Vagina (tissue), 2 donors: Measurements from ENCODE around the gene PDZD7. TPM values are rescaled to one million over a fixed set of nuclear protein-coding genes. Genes with fewer than 3 reads are reported as not detected.

Experiments
- DNase-seq, 2 donors: peaks; one replicate each; pipeline ENCODE4 v3.0.0-alpha.2; 2017; ENCODE audit errors: extremely low spot score in 2 of 2
- H3K27ac ChIP-seq: fragments of 200-600 bp; sonication (generic); one replicate; pipeline ENCODE4 v1.5.1; 2019
- H3K27me3 ChIP-seq: fragments of 200-600 bp; sonication (generic); one replicate; pipeline ENCODE4 v1.5.1; 2019
- H3K36me3 ChIP-seq, 2 donors: fragments of 200-600 bp; sonication (generic); one replicate each; pipeline ENCODE4 v1.5.1; 2017 to 2019
- H3K4me1 ChIP-seq: fragments of 200-600 bp; sonication (generic); one replicate; pipeline ENCODE4 v1.5.1; 2019
- H3K4me3 ChIP-seq, 2 donors: fragments of 200-600 bp; sonication (generic); 1 replicate in 1 of 2; 2 replicates in 1 of 2; pipeline ENCODE4 v1.5.1; 2016 to 2019
- H3K9me3 ChIP-seq: fragments of 200-600 bp; sonication (generic); one replicate; pipeline ENCODE4 v1.5.1; 2019
- CTCF ChIP-seq, 3 experiments: fragments of 450-650 bp in 2 of 3; fragments of 200-600 bp in 1 of 3; sonication (generic) in 1 of 3; IDR thresholded peaks; one replicate each; pipeline ENCODE4 v1.5.1; 2017 to 2019; ENCODE audit warnings: antibody characterized with exemption in 3 of 3, mild to moderate bottlenecking in 2 of 3, moderate library complexity in 2 of 3
- POLR2A ChIP-seq, 2 donors: fragments of 450-650 bp; IDR thresholded peaks; one replicate each; pipeline ENCODE4 v1.6.1; 2017; ENCODE audit warnings: antibody characterized with exemption in 2 of 2, mild to moderate bottlenecking in 2 of 2, moderate library complexity in 2 of 2
- POLR2AphosphoS5 ChIP-seq, 2 donors: sonication (generic); formaldehyde crosslinking; IDR thresholded peaks; one replicate each; pipeline ENCODE4 v1.9.0; 2017; ENCODE audit warnings: antibody characterized with exemption in 2 of 2, mild to moderate bottlenecking in 2 of 2, low read depth in 1 of 2; ENCODE audit not compliant: insufficient read depth in 1 of 2
- intact Hi-C: fragments of 100-400 bp; cut with DNase I; formaldehyde crosslinking; loops from one replicate; pipeline ENCODE4 v1.15.1; 2023
- total RNA-seq: library from RNA; depleted of rRNA; stranded (reverse); fragments of >200 nt; gene quantifications from one replicate; pipeline ENCODE4 v1.2.3, GENCODE V29; 2016

Gene PDZD7
- total RNA-seq, 1 donor from 2014 or later = 1.5 TPM

DNA sequence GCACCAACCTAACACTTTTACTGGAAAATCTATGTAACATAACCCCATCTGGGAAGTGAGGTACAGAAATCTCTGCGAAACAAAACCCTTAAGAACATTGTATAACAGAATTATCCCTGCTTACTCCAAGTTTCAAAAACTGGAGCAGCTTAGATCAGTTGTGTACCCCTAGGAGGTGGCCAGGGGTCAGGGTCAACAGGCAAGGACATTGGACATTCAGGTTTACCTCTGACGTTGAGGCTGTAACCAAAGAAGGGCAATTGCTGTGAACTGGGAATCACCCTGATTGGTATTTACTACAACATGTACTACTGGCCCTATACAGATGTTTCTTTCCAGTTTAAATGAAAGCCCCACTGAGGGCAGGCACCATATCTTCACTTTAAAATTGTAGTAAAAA is 13.2 kb upstream of the PDZD7 start:
- H3K27me3 ChIP-seq = no peaks in the 10 kb centered on the region
- no peaks in the 10 kb centered on the region for H3K9me3 ChIP-seq
- no peak overlapping the region for H3K27ac ChIP-seq
- H3K36me3 ChIP-seq = no peaks in the 10 kb centered on the region
- H3K4me3 ChIP-seq = no peak overlapping the region
- peaks cover 23% of the 10 kb centered on the region for H3K4me1 ChIP-seq
- intact Hi-C loops = no loop called here
- no peak for TF ChIP-seq POLR2AphosphoS5 (IDR thresholded peaks at IDR 0.05; ENCODE audit: insufficient read depth in 1 of 2, low read depth in 1 of 2)
- TF ChIP-seq CTCF (IDR thresholded peaks at IDR 0.05) = no peak
- no peak for TF ChIP-seq POLR2A (IDR thresholded peaks at IDR 0.05)
- no peak for DNase-seq

- Histone ChIP-seq H3K36me3 (peaks cover 0 to 3% of the 10 kb centered on the region in 2 donors), H3K27me3 (no peaks in the 10 kb centered on the region), H3K4me1 (peaks cover 20% of the 10 kb centered on the region), H3K9me3 (no peaks in the 10 kb centered on the region), H3K27ac (peak overlapping the region; percentile 82), H3K4me3 (peak overlapping the region; percentile 45 to 50)
- intact Hi-C loops = no loop called here
- DNase-seq = no peak
- TF ChIP-seq CTCF (IDR thresholded peaks at IDR 0.05) = no peak
- TF ChIP-seq POLR2AphosphoS5 (IDR thresholded peaks at IDR 0.05; ENCODE audit: insufficient read depth in 1 of 2, low read depth in 1 of 2) = no peak
- no peak for TF ChIP-seq POLR2A (IDR thresholded peaks at IDR 0.05)
Observed at GRCh38 chr10:101043363-101043707, 12.4 kb upstream of the PDZD7 start.

DNA sequence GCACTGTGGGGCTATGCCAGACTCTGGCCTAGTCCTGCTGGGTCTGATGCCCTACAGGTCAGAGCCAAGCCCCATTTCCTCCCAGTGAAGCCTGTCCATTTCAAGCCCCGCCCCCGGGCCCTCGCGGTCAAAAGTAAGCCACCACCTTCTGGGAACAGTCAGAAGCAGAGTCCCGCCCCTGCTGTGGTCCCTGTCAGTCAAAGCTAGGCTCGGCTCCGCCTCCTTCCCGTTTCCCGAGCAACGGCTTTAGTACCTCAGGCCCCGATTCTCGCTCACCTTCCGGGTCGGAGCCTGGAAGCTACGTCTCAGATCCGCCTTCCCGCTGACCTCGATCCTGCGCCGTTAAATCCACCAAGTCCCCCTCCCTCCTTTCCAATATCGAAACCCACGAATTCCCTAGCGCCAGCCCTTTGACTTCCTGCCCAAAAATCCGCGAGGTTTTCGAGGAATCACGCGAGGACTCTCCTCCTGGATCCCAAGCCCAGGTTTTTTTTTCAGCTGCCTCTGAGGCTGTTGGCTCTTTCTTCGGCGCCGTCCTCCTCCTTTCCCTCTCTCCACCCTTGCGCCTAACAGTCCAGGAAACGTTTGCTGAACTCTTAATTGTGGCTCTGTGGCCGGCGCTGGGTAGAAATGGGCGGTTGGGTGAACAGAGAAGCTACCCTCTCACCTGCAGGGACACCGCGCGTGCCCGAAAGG is 11.9 kb upstream of the PDZD7 start:
- peaks cover 0 to 8% of the 10 kb centered on the region in 2 donors for H3K36me3 ChIP-seq
- H3K4me3 ChIP-seq = peak overlapping the region; percentile 45 to 50
- H3K9me3 ChIP-seq = no peaks in the 10 kb centered on the region
- intact Hi-C loops = loop anchor here (1.0 kb wide), 1 partner anchor 20 kb away; no protein-coding TSS in a partner anchor
- H3K4me1 ChIP-seq = peaks cover 15% of the 10 kb centered on the region
- DNase-seq = peak in 1 of 2 donors; percentile 97
- TF ChIP-seq POLR2A (IDR thresholded peaks at IDR 0.05) (no peak), POLR2AphosphoS5 (IDR thresholded peaks at IDR 0.05; ENCODE audit: insufficient read depth in 1 of 2, low read depth in 1 of 2) (peak; percentile 87 to 94)
- H3K27me3 ChIP-seq = no peaks in the 10 kb centered on the region
- H3K27ac ChIP-seq = peak overlapping the region; percentile 82

DNA sequence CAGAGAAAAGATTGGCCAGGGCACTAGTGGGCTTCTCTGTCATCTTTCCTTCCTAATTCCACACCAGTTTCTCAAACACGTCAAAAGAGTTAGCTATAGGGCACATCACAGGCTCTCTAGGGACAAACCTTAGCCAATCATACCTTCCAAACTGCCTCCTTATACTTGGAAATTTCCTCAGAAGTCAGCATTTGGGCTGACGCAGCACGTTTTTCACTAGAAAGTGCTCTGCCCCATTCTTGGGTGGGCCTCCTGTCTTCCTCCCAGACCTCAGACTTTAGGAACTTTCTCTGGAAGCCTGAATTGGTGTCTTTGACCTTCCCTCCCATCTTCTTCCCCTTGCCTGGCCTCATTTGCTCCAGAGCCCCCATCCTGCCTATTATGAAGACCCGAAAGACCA is 11.2 kb upstream of the PDZD7 start:
- intact Hi-C loops = loop anchor here (1.0 kb wide), 1 partner anchor 21 kb away; no protein-coding TSS in a partner anchor
- peak overlapping the region; percentile 45 to 50 for H3K4me3 ChIP-seq

DNA sequence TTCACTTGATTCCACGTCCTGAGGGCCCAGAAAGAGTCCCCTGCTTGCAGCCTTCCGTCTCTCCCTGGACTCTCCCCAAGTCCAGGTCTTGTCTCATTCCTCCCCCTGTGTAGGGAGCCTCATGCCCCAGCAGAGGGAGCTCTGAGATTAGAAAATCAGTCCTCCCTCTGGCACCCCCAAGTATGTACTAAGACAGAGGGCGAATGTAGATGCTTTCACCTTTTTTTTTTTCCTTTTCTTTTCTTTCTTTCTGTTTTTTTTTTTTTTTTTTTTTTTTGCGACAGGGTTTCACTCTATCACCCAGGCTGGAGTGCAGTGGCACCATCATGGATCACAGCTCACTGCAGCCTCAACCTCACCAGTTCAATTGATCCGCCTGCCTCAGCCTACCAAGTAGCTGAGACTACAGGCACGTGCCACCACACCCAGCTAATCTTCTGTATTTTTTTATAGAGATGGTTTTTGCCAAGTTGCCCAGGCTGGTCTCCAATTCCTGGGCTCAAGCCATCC is 10.4 kb upstream of the PDZD7 start:
- Histone ChIP-seq H3K36me3 (peaks cover 0 to 23% of the 10 kb centered on the region in 2 donors), H3K4me3 (no peak overlapping the region), H3K9me3 (no peaks in the 10 kb centered on the region), H3K27me3 (no peaks in the 10 kb centered on the region), H3K27ac (peak overlapping the region; percentile 82), H3K4me1 (peaks cover 14% of the 10 kb centered on the region)
- no peak for DNase-seq
- intact Hi-C loops = no loop called here
- TF ChIP-seq POLR2AphosphoS5 (IDR thresholded peaks at IDR 0.05; ENCODE audit: insufficient read depth in 1 of 2, low read depth in 1 of 2) = peak in 1 of 2 donors; percentile 43
- TF ChIP-seq POLR2A (IDR thresholded peaks at IDR 0.05) = no peak
- TF ChIP-seq CTCF (IDR thresholded peaks at IDR 0.05) = peak; percentile 50 to 71 (median 50)

More for the DNA sequence above, 11.2 kb upstream of the PDZD7 start:
- Histone ChIP-seq H3K36me3 (peaks cover 0 to 15% of the 10 kb centered on the region in 2 donors), H3K9me3 (no peaks in the 10 kb centered on the region), H3K4me1 (peaks cover 14% of the 10 kb centered on the region), H3K27ac (peak overlapping the region; percentile 82), H3K27me3 (no peaks in the 10 kb centered on the region)
- no peak for DNase-seq
- TF ChIP-seq POLR2A (IDR thresholded peaks at IDR 0.05) = no peak
- TF ChIP-seq CTCF (IDR thresholded peaks at IDR 0.05) = no peak
- no peak for TF ChIP-seq POLR2AphosphoS5 (IDR thresholded peaks at IDR 0.05; ENCODE audit: insufficient read depth in 1 of 2, low read depth in 1 of 2)
